Lower leg skin (tissue), 3 donors: ENCODE data around the gene PSME4.

ENCODE experiments used
- POLR2A ChIP-seq, 2 donors: fragments of 450-650 bp; IDR thresholded peaks; one replicate each; pipeline ENCODE4 v1.6.1; 2016 to 2017; ENCODE audit warnings: antibody characterized with exemption in 2 of 2, mild to moderate bottlenecking in 1 of 2, moderate library complexity in 1 of 2
- TF ChIP-seq, protein P1 (sequence below), 3 donors: fragments of 450-650 bp; IDR thresholded peaks; one replicate each; pipeline ENCODE4 v1.5.1; 2016; ENCODE audit warnings: antibody characterized with exemption in 3 of 3, mild to moderate bottlenecking in 3 of 3, moderate library complexity in 2 of 3

GRCh38 chr2:53819634-53820033, 151.2 kb downstream of the PSME4 start:
- TF ChIP-seq POLR2A (IDR thresholded peaks at IDR 0.05), result no peak
- TF ChIP-seq, protein P1, sequence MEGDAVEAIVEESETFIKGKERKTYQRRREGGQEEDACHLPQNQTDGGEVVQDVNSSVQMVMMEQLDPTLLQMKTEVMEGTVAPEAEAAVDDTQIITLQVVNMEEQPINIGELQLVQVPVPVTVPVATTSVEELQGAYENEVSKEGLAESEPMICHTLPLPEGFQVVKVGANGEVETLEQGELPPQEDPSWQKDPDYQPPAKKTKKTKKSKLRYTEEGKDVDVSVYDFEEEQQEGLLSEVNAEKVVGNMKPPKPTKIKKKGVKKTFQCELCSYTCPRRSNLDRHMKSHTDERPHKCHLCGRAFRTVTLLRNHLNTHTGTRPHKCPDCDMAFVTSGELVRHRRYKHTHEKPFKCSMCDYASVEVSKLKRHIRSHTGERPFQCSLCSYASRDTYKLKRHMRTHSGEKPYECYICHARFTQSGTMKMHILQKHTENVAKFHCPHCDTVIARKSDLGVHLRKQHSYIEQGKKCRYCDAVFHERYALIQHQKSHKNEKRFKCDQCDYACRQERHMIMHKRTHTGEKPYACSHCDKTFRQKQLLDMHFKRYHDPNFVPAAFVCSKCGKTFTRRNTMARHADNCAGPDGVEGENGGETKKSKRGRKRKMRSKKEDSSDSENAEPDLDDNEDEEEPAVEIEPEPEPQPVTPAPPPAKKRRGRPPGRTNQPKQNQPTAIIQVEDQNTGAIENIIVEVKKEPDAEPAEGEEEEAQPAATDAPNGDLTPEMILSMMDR (IDR thresholded peaks at IDR 0.05), result no peak
